KG1 (cell line): ENCODE data around the gene MRPL9.

Source experiments
- DNase-seq: peaks from one replicate; lab custom pipeline; 2025; lab: John Stamatoyannopoulos, UW

The MRPL9 gene

DNA sequence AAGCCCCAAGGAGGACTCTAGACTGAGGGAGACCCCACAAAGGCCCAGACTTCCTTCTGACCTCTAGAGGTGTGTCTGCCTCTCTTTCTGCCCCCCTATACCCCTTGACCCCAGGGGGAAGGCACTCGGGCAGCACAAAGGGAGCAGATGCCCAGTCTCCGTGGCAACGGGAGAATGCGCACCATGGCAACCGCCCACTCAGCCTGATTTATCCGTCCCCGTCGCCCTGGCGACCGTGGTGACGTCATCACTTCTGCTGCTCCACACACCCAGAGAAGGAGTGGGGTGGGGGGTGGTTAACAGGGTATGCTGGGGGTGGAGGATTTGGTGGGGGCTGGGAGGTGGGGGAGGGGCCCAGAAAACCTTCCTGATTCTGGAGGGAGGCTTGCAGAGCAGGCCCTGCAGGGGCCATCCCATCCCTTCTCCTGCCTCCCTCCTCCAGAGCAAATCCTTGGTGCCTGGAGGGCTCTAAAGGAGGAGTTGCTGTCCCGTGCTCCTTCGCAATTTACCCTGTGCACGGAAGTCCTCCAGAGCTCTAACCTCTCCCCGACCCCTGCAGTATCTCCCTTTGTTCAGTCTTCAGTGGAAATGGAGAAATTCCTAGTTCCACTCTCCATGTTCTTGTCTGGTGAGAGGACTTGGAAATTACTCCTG is 53.0 kb downstream of the MRPL9 start:
- no peak for DNase-seq
